ENCODE results near the gene ATP5ME. TPM values are rescaled to one million over a fixed set of nuclear protein-coding genes. Genes with fewer than 3 reads are reported as not detected.
"Not testable (repeated sequence)": the region's sequence is repeated elsewhere in the genome, so short reads cannot be mapped to it uniquely, and the experiment has no call there.

Gene ATP5ME
- total RNA-seq, 2 donors from 2014 or later: 85.1 to 265 TPM

DNA sequence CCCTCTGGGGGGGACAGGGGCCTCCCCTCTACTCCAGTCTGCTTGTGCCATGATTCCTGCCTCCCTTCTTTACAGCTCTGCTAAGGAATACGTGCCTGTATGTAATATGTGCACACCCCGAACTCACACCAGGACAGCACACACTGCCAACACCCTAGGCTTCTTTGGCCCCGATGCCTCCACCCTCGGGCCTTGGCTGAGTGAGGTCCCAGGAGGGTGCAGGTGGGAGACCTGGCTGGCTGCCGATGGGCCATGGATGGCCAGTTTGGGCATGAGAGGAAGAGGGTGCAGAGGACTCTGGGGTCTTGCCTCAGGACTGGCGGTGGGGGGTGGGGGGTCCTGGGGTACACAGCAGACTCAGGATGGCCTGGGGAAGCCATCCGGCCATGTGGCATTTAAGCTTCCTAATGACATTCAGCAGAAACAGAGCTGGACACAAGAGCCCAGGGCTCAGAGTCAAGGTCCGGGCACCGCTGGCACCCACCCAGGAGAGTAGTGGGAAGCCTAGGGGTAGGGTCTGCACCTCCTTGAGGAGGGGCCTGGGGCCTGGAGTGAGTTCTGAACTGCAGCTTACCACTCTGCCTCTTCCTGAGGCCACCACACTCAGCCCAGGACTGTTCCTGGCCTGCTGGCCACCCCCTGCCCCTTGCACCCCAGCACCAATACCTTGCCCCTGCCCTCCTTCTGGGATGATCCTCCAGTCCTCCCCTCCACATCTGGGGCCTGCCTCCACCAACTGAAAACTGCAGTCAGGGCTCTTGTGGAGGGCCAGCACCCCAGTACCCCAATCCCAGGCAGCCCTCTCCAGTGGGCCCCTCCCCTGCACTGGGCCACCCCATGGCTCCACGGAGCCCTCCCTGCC, 29.5 kb upstream of the ATP5ME start:
- Histone ChIP-seq H3K27ac (no peak overlapping the region), H3K4me1 (peaks cover 0 to 26% of the 10 kb centered on the region in 2 donors), H3K4me3 (no peak overlapping the region), H3K36me3 (no peaks in the 10 kb centered on the region), H3K27me3 (no peaks in the 10 kb centered on the region), H3K9me3 (no peaks in the 10 kb centered on the region)
- DNase-seq (ENCODE audit: low spot score): no peak
- TF ChIP-seq, protein P1, sequence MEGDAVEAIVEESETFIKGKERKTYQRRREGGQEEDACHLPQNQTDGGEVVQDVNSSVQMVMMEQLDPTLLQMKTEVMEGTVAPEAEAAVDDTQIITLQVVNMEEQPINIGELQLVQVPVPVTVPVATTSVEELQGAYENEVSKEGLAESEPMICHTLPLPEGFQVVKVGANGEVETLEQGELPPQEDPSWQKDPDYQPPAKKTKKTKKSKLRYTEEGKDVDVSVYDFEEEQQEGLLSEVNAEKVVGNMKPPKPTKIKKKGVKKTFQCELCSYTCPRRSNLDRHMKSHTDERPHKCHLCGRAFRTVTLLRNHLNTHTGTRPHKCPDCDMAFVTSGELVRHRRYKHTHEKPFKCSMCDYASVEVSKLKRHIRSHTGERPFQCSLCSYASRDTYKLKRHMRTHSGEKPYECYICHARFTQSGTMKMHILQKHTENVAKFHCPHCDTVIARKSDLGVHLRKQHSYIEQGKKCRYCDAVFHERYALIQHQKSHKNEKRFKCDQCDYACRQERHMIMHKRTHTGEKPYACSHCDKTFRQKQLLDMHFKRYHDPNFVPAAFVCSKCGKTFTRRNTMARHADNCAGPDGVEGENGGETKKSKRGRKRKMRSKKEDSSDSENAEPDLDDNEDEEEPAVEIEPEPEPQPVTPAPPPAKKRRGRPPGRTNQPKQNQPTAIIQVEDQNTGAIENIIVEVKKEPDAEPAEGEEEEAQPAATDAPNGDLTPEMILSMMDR (IDR thresholded peaks at IDR 0.05): no peak

- TF ChIP-seq, protein P1 (IDR thresholded peaks at IDR 0.05): no peak
- no peak for DNase-seq (ENCODE audit: low spot score)
These were observed 28.6 kb upstream of the ATP5ME start for GRCh38 chr4:702618-703048.

GRCh38 chr4:700587-701264, 26.6 kb upstream of the ATP5ME start:
- Histone ChIP-seq H3K9me3 (no peaks in the 10 kb centered on the region), H3K27me3 (no peaks in the 10 kb centered on the region), H3K4me3 (no peak overlapping the region), H3K4me1 (peaks cover 0 to 7% of the 10 kb centered on the region in 2 donors), H3K36me3 (no peaks in the 10 kb centered on the region), H3K27ac (no peak overlapping the region)
- DNase-seq (ENCODE audit: low spot score): no peak
- TF ChIP-seq, protein P1 (IDR thresholded peaks at IDR 0.05): no peak

More at GRCh38 chr4:702618-703048, 28.6 kb upstream of the ATP5ME start:
- H3K4me3 ChIP-seq: no peak overlapping the region
- peaks cover 0 to 18% of the 10 kb centered on the region in 2 donors for H3K4me1 ChIP-seq
- H3K36me3 ChIP-seq: no peaks in the 10 kb centered on the region
- H3K9me3 ChIP-seq: no peaks in the 10 kb centered on the region
- H3K27me3 ChIP-seq: no peaks in the 10 kb centered on the region
- H3K27ac ChIP-seq: no peak overlapping the region

- Histone ChIP-seq H3K4me1 (peaks cover 0 to 3% of the 10 kb centered on the region in 2 donors), H3K27ac (no peak overlapping the region), H3K27me3 (no peaks in the 10 kb centered on the region), H3K4me3 (no peak overlapping the region), H3K36me3 (no peaks in the 10 kb centered on the region), H3K9me3 (no peaks in the 10 kb centered on the region)
- TF ChIP-seq, protein P1 (IDR thresholded peaks at IDR 0.05): no peak
- DNase-seq (ENCODE audit: low spot score): no peak
These were observed 25.9 kb upstream of the ATP5ME start for GRCh38 chr4:699816-700580.

DNA sequence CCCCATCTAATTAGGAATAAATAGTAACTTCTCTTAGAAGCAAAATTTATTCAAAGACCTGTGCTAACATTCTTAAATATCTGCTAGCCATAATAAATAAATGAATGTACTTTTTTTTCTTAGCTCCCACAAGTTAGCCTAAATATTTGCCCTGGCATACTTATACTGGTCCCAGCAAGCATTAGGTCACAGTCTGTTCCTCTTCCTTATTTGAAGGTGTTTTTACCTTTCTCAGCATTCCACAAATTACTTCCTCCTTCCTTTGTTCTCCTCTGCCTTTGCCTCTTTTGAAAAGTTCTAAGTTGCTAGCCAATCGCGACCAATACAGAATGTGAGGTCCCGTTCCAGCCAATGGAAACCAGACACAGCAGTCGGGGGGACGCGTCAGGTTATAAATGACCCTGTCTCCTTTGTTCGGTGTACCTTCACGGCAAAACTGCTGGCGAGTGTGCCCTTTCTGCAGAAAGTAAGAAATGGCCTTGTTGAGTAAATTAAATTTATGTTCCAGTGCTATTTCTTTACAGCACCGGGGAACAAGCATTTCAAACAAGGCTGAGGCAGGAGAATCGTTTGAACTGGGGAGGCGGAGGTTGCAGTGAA, 20.4 kb upstream of the ATP5ME start:
- H3K36me3 ChIP-seq; DNase-seq (ENCODE audit: low spot score); H3K27ac ChIP-seq; H3K9me3 ChIP-seq; H3K27me3 ChIP-seq; H3K4me3 ChIP-seq; H3K4me1 ChIP-seq: not testable (repeated sequence)
